Measurements from ENCODE around the gene RSKR.

DNA sequence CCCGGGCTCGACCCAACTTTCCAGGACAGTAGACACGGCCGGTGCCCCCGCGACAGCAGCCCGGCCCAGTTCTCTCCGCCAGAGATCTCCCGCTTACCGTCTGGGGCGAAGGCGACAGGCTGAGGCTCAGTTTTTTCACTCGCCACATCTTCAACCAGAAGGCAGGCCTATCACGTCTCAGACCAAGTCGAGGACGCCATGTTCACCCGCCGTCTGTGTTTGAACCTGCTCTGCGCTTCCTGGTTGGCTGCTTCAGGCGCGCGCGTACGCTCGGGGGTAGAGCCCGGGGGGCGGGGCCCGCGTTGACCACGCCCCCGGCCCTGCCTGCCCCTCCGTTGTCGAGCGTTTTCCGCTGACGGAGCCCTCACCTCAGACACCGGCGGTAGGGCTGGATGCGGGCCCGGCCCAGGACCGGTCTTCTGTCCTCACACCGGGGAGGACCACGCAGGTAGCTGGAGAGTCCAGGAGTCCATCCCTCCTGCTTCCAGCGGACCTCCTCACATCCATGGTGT is 15.1 kb downstream of the RSKR start, which contains the start of gene SPAG5:
- peak; percentile 94 for TF ChIP-seq POLR2A (IDR thresholded peaks at IDR 0.05)
- TF ChIP-seq, protein P1, sequence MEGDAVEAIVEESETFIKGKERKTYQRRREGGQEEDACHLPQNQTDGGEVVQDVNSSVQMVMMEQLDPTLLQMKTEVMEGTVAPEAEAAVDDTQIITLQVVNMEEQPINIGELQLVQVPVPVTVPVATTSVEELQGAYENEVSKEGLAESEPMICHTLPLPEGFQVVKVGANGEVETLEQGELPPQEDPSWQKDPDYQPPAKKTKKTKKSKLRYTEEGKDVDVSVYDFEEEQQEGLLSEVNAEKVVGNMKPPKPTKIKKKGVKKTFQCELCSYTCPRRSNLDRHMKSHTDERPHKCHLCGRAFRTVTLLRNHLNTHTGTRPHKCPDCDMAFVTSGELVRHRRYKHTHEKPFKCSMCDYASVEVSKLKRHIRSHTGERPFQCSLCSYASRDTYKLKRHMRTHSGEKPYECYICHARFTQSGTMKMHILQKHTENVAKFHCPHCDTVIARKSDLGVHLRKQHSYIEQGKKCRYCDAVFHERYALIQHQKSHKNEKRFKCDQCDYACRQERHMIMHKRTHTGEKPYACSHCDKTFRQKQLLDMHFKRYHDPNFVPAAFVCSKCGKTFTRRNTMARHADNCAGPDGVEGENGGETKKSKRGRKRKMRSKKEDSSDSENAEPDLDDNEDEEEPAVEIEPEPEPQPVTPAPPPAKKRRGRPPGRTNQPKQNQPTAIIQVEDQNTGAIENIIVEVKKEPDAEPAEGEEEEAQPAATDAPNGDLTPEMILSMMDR (IDR thresholded peaks at IDR 0.05), result no peak
